Small intestine (tissue), 7 donors: ENCODE data around the gene TFCP2L1. TPM values are rescaled to one million over a fixed set of nuclear protein-coding genes. Genes with fewer than 3 reads are reported as not detected.

Experiments used
- DNase-seq, 2 donors: peaks; one replicate each; pipeline versions ENCODE4 v3.0.0 to v3.0.0-alpha.2; 2013
- FAIRE-seq: peaks from 2 replicates; lab custom pipeline; 2012; peaks lifted over from hg19 to GRCh38; lab: Jason Lieb, UNC
- H3K27ac ChIP-seq, 3 donors: one replicate each; pipeline ENCODE4 v1.5.1; 2013; ENCODE audit warnings: low read length in 2 of 3, mild to moderate bottlenecking in 2 of 3, control low read depth in 1 of 3, inconsistent platforms in 1 of 3, low read depth in 1 of 3, moderate library complexity in 1 of 3
- H3K27me3 ChIP-seq, 3 donors: one replicate each; pipeline ENCODE4 v1.6.1; 2013; ENCODE audit warnings: low read length in 3 of 3, inconsistent platforms in 1 of 3; ENCODE audit not compliant: control insufficient read depth in 3 of 3, insufficient read depth in 3 of 3
- H3K36me3 ChIP-seq, 3 donors: one replicate each; pipeline ENCODE4 v1.6.1; 2013; ENCODE audit warnings: low read length in 3 of 3, inconsistent platforms in 1 of 3, low read depth in 1 of 3, mild to moderate bottlenecking in 1 of 3, moderate library complexity in 1 of 3; ENCODE audit not compliant: control insufficient read depth in 3 of 3, insufficient read depth in 2 of 3
- H3K4me1 ChIP-seq, 3 donors: one replicate each; pipeline ENCODE4 v1.6.1; 2013; ENCODE audit warnings: low read length in 2 of 3, inconsistent platforms in 1 of 3, low read depth in 1 of 3, mild to moderate bottlenecking in 1 of 3, moderate library complexity in 1 of 3; ENCODE audit not compliant: control insufficient read depth in 3 of 3, insufficient read depth in 2 of 3
- H3K4me3 ChIP-seq, 3 donors: one replicate each; pipeline ENCODE4 v1.5.1; 2013; ENCODE audit warnings: low read length in 3 of 3, control low read depth in 1 of 3, inconsistent platforms in 1 of 3, low read depth in 1 of 3, mild to moderate bottlenecking in 1 of 3, moderate library complexity in 1 of 3
- H3K9me3 ChIP-seq, 2 donors: one replicate each; pipeline ENCODE4 v1.6.1; 2013; ENCODE audit warnings: low read depth in 1 of 2, low read length in 1 of 2; ENCODE audit not compliant: control insufficient read depth in 2 of 2, insufficient read depth in 1 of 2
- WGBS, 3 donors: extraction: QIAGEN DNeasy Blood & Tissue Kit; methylation state at CpG; one replicate each; pipeline ENCODE4 v1.1.7; 2013; 5-methylcytosine and 5-hydroxymethylcytosine counted together
- polyA plus RNA-seq, 4 donors: library from polyadenylated mRNA; stranded (reverse) in 3 of 4; unstranded in 1 of 4; fragments of 200-250 nt in 3 of 4; fragments of 120-200 nt in 1 of 4; gene quantifications; one replicate each; pipeline versions ENCODE4 v1.2.1 to v1.2.3, GENCODE V29; 2013
- donor health status: healthy with polysubstance abuse.
- donor health status: control.
- donor health status: control.
- donor health status: Bipolar disorder and iron deficiency.
- donor health status: healthy.

Gene TFCP2L1
- polyA plus RNA-seq, 4 donors: under 0.01 to 0.66 (median 0.37) TPM

GRCh38 chr2:121245913-121246312, 39.1 kb downstream of the TFCP2L1 start:
- no peaks in the 10 kb centered on the region for H3K27me3 ChIP-seq
- FAIRE-seq: no peak
- H3K36me3 ChIP-seq: no peaks in the 10 kb centered on the region
- no peak for DNase-seq
- H3K9me3 ChIP-seq: no peaks in the 10 kb centered on the region
- no peaks in the 10 kb centered on the region for H3K4me1 ChIP-seq
- 82 to 86% (median 86%) methylated on average over 4 of the region's 4 CpGs for WGBS, 3 donors
- no peak overlapping the region for H3K27ac ChIP-seq
- H3K4me3 ChIP-seq: no peak overlapping the region

GRCh38 chr2:121245120-121245820, 39.7 kb downstream of the TFCP2L1 start:
- DNase-seq: no peak
- WGBS, 3 donors: 84 to 85% (median 85%) methylated on average over 13 of the region's 13 CpGs
- H3K36me3 ChIP-seq: no peaks in the 10 kb centered on the region
- no peak overlapping the region for H3K27ac ChIP-seq
- no peak overlapping the region for H3K4me3 ChIP-seq
- H3K4me1 ChIP-seq: no peaks in the 10 kb centered on the region
- no peak for FAIRE-seq
- no peaks in the 10 kb centered on the region for H3K27me3 ChIP-seq
- no peaks in the 10 kb centered on the region for H3K9me3 ChIP-seq

- Histone ChIP-seq H3K4me3 (no peak overlapping the region), H3K36me3 (no peaks in the 10 kb centered on the region), H3K4me1 (no peaks in the 10 kb centered on the region), H3K9me3 (no peaks in the 10 kb centered on the region), H3K27me3 (no peaks in the 10 kb centered on the region), H3K27ac (no peak overlapping the region)
- WGBS, 3 donors: 88 to 96% (median 94%) methylated on average over 11 of the region's 11 CpGs
- FAIRE-seq (no peak), DNase-seq (no peak)
Measured at GRCh38 chr2:121244616-121245015, 40.4 kb downstream of the TFCP2L1 start.

GRCh38 chr2:121243821-121244460, 41.1 kb downstream of the TFCP2L1 start:
- Histone ChIP-seq H3K4me3 (no peak overlapping the region), H3K4me1 (no peaks in the 10 kb centered on the region), H3K27me3 (no peaks in the 10 kb centered on the region), H3K27ac (no peak overlapping the region), H3K9me3 (no peaks in the 10 kb centered on the region), H3K36me3 (no peaks in the 10 kb centered on the region)
- no peak for DNase-seq
- WGBS, 3 donors: 86 to 89% (median 87%) methylated on average over 13 to 16 of the region's 16 CpGs
- FAIRE-seq: no peak

GRCh38 chr2:121242976-121243375, 42.0 kb downstream of the TFCP2L1 start:
- DNase-seq (no peak), FAIRE-seq (no peak)
- WGBS, 3 donors: 82 to 89% (median 85%) methylated on average over 9 of the region's 9 CpGs
- no peak overlapping the region for H3K4me3 ChIP-seq
- no peaks in the 10 kb centered on the region for H3K4me1 ChIP-seq
- no peaks in the 10 kb centered on the region for H3K27me3 ChIP-seq
- no peak overlapping the region for H3K27ac ChIP-seq
- no peaks in the 10 kb centered on the region for H3K9me3 ChIP-seq
- no peaks in the 10 kb centered on the region for H3K36me3 ChIP-seq

- no peaks in the 10 kb centered on the region for H3K4me1 ChIP-seq
- no peak overlapping the region for H3K27ac ChIP-seq
- H3K36me3 ChIP-seq: no peaks in the 10 kb centered on the region
- H3K4me3 ChIP-seq: no peak overlapping the region
- no peaks in the 10 kb centered on the region for H3K9me3 ChIP-seq
- no peak for DNase-seq
- H3K27me3 ChIP-seq: no peaks in the 10 kb centered on the region
- WGBS, 3 donors: 81 to 85% (median 84%) methylated on average over 16 of the region's 16 CpGs
- no peak for FAIRE-seq
Measured at GRCh38 chr2:121242175-121242875, 42.7 kb downstream of the TFCP2L1 start.

GRCh38 chr2:121241466-121241865, 43.5 kb downstream of the TFCP2L1 start:
- no peaks in the 10 kb centered on the region for H3K9me3 ChIP-seq
- WGBS, 3 donors: 55 to 88% (median 84%) methylated on average over 3 of the region's 3 CpGs
- no peak for DNase-seq
- no peaks in the 10 kb centered on the region for H3K27me3 ChIP-seq
- FAIRE-seq: no peak
- no peak overlapping the region for H3K27ac ChIP-seq
- no peaks in the 10 kb centered on the region for H3K4me1 ChIP-seq
- no peaks in the 10 kb centered on the region for H3K36me3 ChIP-seq
- no peak overlapping the region for H3K4me3 ChIP-seq

GRCh38 chr2:121240436-121240835, 44.6 kb downstream of the TFCP2L1 start:
- no peaks in the 10 kb centered on the region for H3K4me1 ChIP-seq
- no peak for FAIRE-seq
- no peaks in the 10 kb centered on the region for H3K9me3 ChIP-seq
- no peaks in the 10 kb centered on the region for H3K36me3 ChIP-seq
- H3K27ac ChIP-seq: no peak overlapping the region
- WGBS, 3 donors: 68 to 75% (median 73%) methylated on average over 6 of the region's 6 CpGs
- DNase-seq: no peak
- H3K27me3 ChIP-seq: no peaks in the 10 kb centered on the region
- H3K4me3 ChIP-seq: no peak overlapping the region
